G401.6 (cell line): ENCODE results near the gene OCRL.

Source experiments
- FAIRE-seq: peaks from 2 replicates; lab custom pipeline; 2012; peaks lifted over from hg19 to GRCh38; lab: Jason Lieb, UNC

The OCRL gene

DNA sequence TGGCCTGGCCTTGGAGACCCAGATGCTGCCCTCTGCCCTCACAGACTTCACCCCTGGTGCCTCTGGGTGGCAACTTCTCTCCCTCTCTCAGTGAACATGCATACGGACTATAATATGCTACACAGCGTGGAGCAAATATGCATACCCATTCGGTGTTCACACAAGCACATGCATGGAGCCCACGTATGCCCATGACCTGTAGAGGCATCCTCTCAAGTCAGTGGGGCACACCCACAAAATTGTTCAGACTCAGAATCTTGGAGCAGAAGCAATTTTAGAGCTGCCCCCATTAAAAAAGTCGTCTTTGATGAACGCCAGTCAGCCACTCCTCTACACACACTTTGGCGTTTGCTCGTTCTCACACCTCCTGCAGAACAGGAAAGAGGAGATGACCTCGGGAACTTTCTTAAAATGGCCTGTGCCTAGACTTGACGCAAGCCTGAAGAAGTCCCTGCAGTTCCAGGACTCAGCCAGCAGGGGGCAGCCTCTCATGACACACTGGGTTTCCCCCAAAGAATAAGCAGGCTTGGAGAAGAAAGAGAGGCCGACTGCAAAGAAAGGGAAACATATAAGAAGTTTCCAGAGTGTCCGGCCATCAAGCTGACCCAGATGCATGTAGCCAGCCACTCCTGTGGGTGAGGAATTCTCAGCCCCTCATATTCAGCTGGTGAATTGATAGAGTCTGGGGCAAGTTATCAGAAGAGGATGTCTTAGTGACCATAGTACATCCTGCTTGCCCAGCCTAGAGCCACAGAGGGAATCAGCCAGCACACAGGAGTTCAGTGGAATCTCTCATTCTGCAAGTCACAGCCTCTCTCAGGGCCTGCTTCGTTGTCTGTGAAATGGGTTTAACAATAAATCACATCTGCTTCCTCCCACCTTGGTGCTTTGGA, 97.4 kb downstream of the OCRL start:
- peak; percentile 53 for FAIRE-seq

DNA sequence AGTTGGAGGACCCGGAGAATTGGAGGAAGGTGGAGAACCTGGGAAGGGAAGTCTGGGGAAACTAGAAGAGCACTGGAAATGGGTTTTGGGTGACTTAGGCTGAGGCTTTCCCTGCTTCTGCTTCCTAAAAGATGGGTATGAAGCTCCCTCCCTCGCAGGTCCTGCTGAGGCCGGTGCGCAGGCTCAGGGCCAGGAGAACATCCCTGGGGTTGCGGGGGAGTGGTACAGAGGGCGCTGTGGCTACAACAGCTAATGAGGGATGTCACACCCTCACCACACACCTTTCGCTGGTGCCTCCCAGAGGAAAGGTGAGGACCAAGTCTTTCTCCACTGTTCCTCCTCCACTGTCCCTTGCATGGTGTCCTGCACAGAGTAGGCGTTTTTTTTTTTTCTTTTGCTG, 98.9 kb downstream of the OCRL start:
- no peak for FAIRE-seq

DNA sequence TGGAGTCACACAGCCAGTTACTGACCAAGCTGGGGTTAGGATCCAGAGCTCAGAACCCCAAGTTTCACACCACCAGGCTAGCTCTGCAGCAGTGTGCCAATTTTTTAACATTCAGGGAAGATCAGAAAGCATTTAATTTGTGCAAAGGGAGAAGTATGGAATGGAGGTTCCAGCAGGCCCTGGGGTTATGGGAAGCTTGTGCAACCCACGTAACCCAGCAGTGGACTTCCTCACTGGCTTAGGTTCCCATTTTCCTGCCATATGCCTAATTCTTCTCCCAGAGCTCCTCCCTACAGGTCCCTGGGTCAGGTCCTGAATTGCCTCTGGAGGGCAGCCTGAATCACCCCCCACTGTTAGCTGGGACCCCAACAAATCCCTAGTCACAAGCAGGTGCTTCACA, 100.7 kb downstream of the OCRL start:
- FAIRE-seq, result no peak

DNA sequence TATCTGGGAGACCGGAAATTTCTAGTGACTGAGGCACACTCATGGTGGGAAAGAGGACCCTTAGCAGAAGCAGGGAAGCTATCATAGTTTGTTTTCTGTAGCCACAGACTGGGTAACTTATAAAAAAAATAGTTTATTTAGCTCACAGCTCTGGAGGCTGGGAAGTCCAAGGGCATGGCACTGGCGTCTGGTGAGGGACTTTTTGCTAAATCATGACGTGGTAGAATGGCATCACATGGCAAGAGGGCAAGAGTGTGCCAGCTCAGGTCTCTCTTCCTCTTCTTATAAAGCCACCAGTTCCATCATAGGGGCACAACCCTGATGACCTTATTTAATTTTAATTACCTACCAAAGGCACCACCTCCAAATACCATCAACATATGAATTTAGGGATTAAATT, 101.4 kb downstream of the OCRL start:
- FAIRE-seq, result no peak

DNA sequence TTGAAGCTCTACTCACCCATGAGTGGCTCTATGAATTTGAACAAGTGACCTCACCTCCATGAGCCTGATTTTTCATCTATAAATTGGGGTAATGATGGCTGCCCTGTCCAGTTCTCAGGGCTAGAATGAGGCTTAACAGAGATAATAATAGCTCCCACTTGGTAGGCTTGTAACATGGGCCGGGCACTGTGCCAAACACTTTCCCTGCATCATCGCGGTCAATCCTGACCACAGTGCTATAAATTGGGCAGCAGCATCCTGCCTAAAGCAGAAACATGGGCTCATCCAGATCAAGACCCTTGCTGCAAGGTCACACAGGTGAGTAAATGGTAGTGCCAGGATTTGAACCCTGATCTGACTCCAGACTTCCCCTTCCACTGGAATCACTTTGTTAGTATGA, 101.9 kb downstream of the OCRL start:
- FAIRE-seq, result no peak
